Mucosa of gallbladder (tissue), 1 donor: ENCODE results near the gene GPC6. TPM values are rescaled to one million over a fixed set of nuclear protein-coding genes. Genes with fewer than 3 reads are reported as not detected.
"Not testable (repeated sequence)": the region's sequence is repeated elsewhere in the genome, so short reads cannot be mapped to it uniquely, and the experiment has no call there.

ENCODE experiments used
- DNase-seq: peaks from one replicate; pipeline ENCODE4 v3.0.0-alpha.2; 2020; ENCODE audit warnings: low spot score
- total RNA-seq: library from RNA; stranded (reverse); gene quantifications from one replicate; pipeline ENCODE4 v1.2.1, GENCODE V29; 2021
- donor health status: DM: no; HTN: no; CAD: no.

Gene GPC6
- total RNA-seq, 1 donor from 2014 or later, result 24.0 TPM

GRCh38 chr13:94323764-94324758 is 1097.5 kb downstream of the GPC6 start:
- DNase-seq, result no peak

- DNase-seq, result no peak
These were observed 1098.3 kb downstream of the GPC6 start for GRCh38 chr13:94324767-94325540.

GRCh38 chr13:94325650-94326049 is 1099.0 kb downstream of the GPC6 start:
- DNase-seq, result no peak

- no peak for DNase-seq
These were observed 1100.7 kb downstream of the GPC6 start for GRCh38 chr13:94327318-94327717.

- no peak for DNase-seq
These were observed 1101.9 kb downstream of the GPC6 start for GRCh38 chr13:94328381-94329041.

GRCh38 chr13:94329277-94329676 is 1102.7 kb downstream of the GPC6 start:
- DNase-seq, result no peak

- DNase-seq, result no peak
These were observed 1103.3 kb downstream of the GPC6 start for GRCh38 chr13:94329754-94330551.

GRCh38 chr13:94330552-94331071 is 1104.0 kb downstream of the GPC6 start:
- no peak for DNase-seq

- DNase-seq, result no peak
These were observed 1104.7 kb downstream of the GPC6 start for GRCh38 chr13:94331281-94331680.

GRCh38 chr13:94332359-94333096 is 1105.9 kb downstream of the GPC6 start:
- no peak for DNase-seq

GRCh38 chr13:94333131-94333820 is 1106.7 kb downstream of the GPC6 start:
- DNase-seq, result no peak

GRCh38 chr13:94335761-94336526 is 1109.3 kb downstream of the GPC6 start:
- DNase-seq, result no peak

- DNase-seq, result no peak
These were observed 1112.6 kb downstream of the GPC6 start for GRCh38 chr13:94339116-94339687.

GRCh38 chr13:94342436-94343242 is 1116.0 kb downstream of the GPC6 start:
- no peak for DNase-seq

- DNase-seq, result no peak
These were observed 1116.6 kb downstream of the GPC6 start for GRCh38 chr13:94343243-94343585.

- not testable (repeated sequence) for DNase-seq
These were observed 1117.1 kb downstream of the GPC6 start for GRCh38 chr13:94343687-94344086.

- DNase-seq, result no peak
These were observed 1117.7 kb downstream of the GPC6 start for GRCh38 chr13:94344126-94344818.
